ENCODE results near the gene SPC25. TPM values are rescaled to one million over a fixed set of nuclear protein-coding genes. Genes with fewer than 3 reads are reported as not detected.

SPC25 gene
- total and polyA plus RNA-seq, 12 donors: 0.10 to 3.7 (median 0.44) TPM; not detected in 5

GRCh38 chr2:168907940-168908662 lies 17.9 kb upstream of the SPC25 start:
- Histone ChIP-seq H3K36me3 (no peaks in the 10 kb centered on the region), H3K27me3 (peaks cover 0 to 19% (median 3%) of the 10 kb centered on the region in 7 donors), H3K4me3 (no peak overlapping the region), H3K27ac (no peak overlapping the region), H3K9me3 (no peaks in the 10 kb centered on the region), H3K4me1 (peaks cover 0 to 5% (median 0%) of the 10 kb centered on the region in 9 donors)
- intact Hi-C loops (cut with DNase I): no loop called here
- ATAC-seq (no peak), DNase-seq (no peak)
- no peak for TF ChIP-seq CTCF (IDR thresholded peaks at IDR 0.05)
- 88% methylated on average over 8 of the region's 8 CpGs for WGBS, 2 donors

- Histone ChIP-seq H3K27me3 (peaks cover 0 to 11% (median 0%) of the 10 kb centered on the region in 7 donors), H3K4me1 (no peaks in the 10 kb centered on the region), H3K4me3 (no peak overlapping the region), H3K9me3 (no peaks in the 10 kb centered on the region), H3K27ac (no peak overlapping the region), H3K36me3 (no peaks in the 10 kb centered on the region)
- WGBS, 2 donors: 91 to 98% methylated on average over 3 of the region's 3 CpGs
- intact Hi-C loops (cut with DNase I): no loop called here
- no peak for TF ChIP-seq CTCF (IDR thresholded peaks at IDR 0.05)
- DNase-seq (no peak), ATAC-seq (no peak)
Measured at GRCh38 chr2:168904358-168904757, 14.1 kb upstream of the SPC25 start.

- DNase-seq (no peak), ATAC-seq (no peak)
- H3K4me1 ChIP-seq: no peaks in the 10 kb centered on the region
- no peak overlapping the region for H3K27ac ChIP-seq
- peaks cover 0 to 11% (median 0%) of the 10 kb centered on the region in 7 donors for H3K27me3 ChIP-seq
- no peaks in the 10 kb centered on the region for H3K9me3 ChIP-seq
- no peak for TF ChIP-seq CTCF (IDR thresholded peaks at IDR 0.05)
- intact Hi-C loops (cut with DNase I): no loop called here
- no peaks in the 10 kb centered on the region for H3K36me3 ChIP-seq
- H3K4me3 ChIP-seq: no peak overlapping the region
- 91 to 96% methylated on average over 2 of the region's 2 CpGs for WGBS, 2 donors
Measured at GRCh38 chr2:168903888-168904287, 13.7 kb upstream of the SPC25 start.

- Histone ChIP-seq H3K36me3 (no peaks in the 10 kb centered on the region), H3K4me1 (no peaks in the 10 kb centered on the region), H3K27me3 (peaks cover 0 to 7% (median 0%) of the 10 kb centered on the region in 7 donors), H3K27ac (no peak within 1 kb of the TSS), H3K4me3 (no peak within 1 kb of the TSS), H3K9me3 (no peaks in the 10 kb centered on the region)
- DNase-seq: no peak
- no peak for ATAC-seq
- intact Hi-C loops (cut with DNase I): no loop called here
- 74 to 79% methylated on average over 5 of the region's 5 CpGs for WGBS, 2 donors
- TF ChIP-seq CTCF (IDR thresholded peaks at IDR 0.05): no peak
Measured at GRCh38 chr2:168901003-168901402, 10.8 kb upstream of the SPC25 start, which contains the start of gene G6PC2. Gene G6PC2 (plus strand): TSS chr2:168901291. CDS start chr2:168901332, 41 bp downstream.
